Measurements from ENCODE around the gene CAMK2A. TPM values are rescaled to one million over a fixed set of nuclear protein-coding genes. Genes with fewer than 3 reads are reported as not detected.

The CAMK2A gene
- total RNA-seq, 3 donors from 2014 or later (not counting 1 experiment from before 2014, with no cell fraction given), result 0.38 TPM; not detected in 2

GRCh38 chr5:150206779-150207115 is 82.8 kb downstream of the CAMK2A start:
- 87% methylated on average over 6 of the region's 6 CpGs for WGBS (ENCODE audit: insufficient coverage)
- Histone ChIP-seq H3K4me3 (ENCODE audit: low read length) (no peak overlapping the region), H3K36me3 (ENCODE audit: control insufficient read depth, insufficient read depth, low read length) (no peaks in the 10 kb centered on the region), H3K4me1 (ENCODE audit: control insufficient read depth, insufficient read depth, low read length) (peaks cover 21% of the 10 kb centered on the region), H3K27me3 (ENCODE audit: control insufficient read depth, insufficient read depth, low read length) (peaks cover 20% of the 10 kb centered on the region), H3K27ac (ENCODE audit: low read length) (no peak overlapping the region), H3K9me3 (ENCODE audit: control insufficient read depth, insufficient read depth, low read length) (no peaks in the 10 kb centered on the region)
- no peak for ATAC-seq
- Mint-ChIP-seq H3K4me3 (no peak overlapping the region), H3K36me3 (no peaks in the 10 kb centered on the region), H3K27ac (no peak overlapping the region), H3K9me3 (no peaks in the 10 kb centered on the region), H3K27me3 (ENCODE audit: low read depth in 2 of 2) (peaks cover 23 to 26% of the 10 kb centered on the region in 2 donors), H3K4me1 (peaks cover 23 to 25% of the 10 kb centered on the region in 2 donors)
- no peak for DNase-seq
- no peak for TF ChIP-seq CTCF (IDR thresholded peaks at IDR 0.05)
- intact Hi-C loops (cut with micrococcal nuclease), result no loop called here

DNA sequence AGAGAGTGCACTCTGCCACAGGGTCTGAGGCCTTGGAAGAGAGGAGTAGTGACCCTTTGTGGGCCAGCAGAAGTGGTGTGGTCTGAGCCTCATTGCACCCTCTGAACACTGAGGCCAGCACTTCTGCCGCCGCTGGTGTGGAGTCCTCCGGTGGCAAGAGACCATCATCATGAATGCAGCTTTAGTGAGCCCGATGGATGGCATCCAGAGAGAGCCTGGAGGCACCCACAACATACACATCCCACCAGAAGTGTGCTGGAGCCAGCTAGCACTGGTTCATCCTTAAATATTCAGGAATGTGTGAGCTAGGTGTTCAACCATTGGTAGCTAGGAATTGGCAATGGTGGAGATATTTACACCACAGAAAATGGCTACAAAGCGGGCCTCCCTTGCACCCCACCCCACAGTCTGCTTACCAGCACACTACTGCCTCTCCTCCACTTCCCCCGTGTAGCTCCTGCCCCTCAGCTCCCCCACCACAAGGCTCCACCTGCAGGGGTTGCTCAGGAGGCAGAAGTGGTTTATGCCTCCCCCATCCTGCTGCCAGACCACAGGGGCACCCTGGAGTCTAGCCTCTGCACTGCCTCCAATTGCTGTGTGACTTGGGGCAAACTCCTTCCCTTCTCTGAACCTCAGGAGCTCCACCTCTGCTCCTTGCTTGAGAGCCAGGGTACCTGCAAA is 83.3 kb downstream of the CAMK2A start:
- WGBS (ENCODE audit: insufficient coverage), result 75% methylated on average over 6 of the region's 6 CpGs
- no peak for TF ChIP-seq CTCF (IDR thresholded peaks at IDR 0.05)
- Histone ChIP-seq H3K4me1 (ENCODE audit: control insufficient read depth, insufficient read depth, low read length) (peaks cover 21% of the 10 kb centered on the region), H3K27ac (ENCODE audit: low read length) (no peak overlapping the region), H3K4me3 (ENCODE audit: low read length) (no peak overlapping the region), H3K36me3 (ENCODE audit: control insufficient read depth, insufficient read depth, low read length) (no peaks in the 10 kb centered on the region), H3K27me3 (ENCODE audit: control insufficient read depth, insufficient read depth, low read length) (peaks cover 20% of the 10 kb centered on the region), H3K9me3 (ENCODE audit: control insufficient read depth, insufficient read depth, low read length) (no peaks in the 10 kb centered on the region)
- ATAC-seq (no peak), DNase-seq (no peak)
- Mint-ChIP-seq H3K9me3 (no peaks in the 10 kb centered on the region), H3K4me3 (no peak overlapping the region), H3K36me3 (no peaks in the 10 kb centered on the region), H3K27me3 (ENCODE audit: low read depth in 2 of 2) (peaks cover 23 to 25% of the 10 kb centered on the region in 2 donors), H3K4me1 (peaks cover 23 to 25% of the 10 kb centered on the region in 2 donors), H3K27ac (no peak overlapping the region)
- intact Hi-C loops (cut with micrococcal nuclease), result no loop called here

DNA sequence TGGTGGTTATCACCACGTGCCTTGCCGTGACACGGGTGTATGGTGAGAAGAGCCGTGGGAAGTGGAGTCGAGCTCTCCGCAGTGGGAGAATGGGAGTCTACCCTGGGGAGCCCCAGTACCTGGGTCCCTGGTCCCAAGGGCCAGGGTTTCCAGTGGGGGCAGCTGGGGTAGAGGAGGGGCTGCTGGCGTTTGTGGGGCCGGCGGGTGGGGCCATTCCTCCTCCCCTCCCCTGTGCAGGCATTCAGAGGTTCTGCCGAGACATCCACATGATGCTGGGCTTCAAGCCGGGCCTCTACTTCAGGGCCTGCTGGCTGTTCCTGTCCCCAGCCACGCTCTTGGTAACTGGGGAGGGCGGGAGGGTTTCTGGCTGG is 85.0 kb downstream of the CAMK2A start:
- no peak for TF ChIP-seq CTCF (IDR thresholded peaks at IDR 0.05)
- 95% methylated on average over 13 of the region's 13 CpGs for WGBS (ENCODE audit: insufficient coverage)
- Mint-ChIP-seq H3K27me3 (ENCODE audit: low read depth in 2 of 2) (peaks cover 19 to 35% of the 10 kb centered on the region in 2 donors), H3K27ac (no peak overlapping the region), H3K9me3 (no peaks in the 10 kb centered on the region), H3K36me3 (no peaks in the 10 kb centered on the region), H3K4me1 (peaks cover 18 to 20% of the 10 kb centered on the region in 2 donors), H3K4me3 (no peak overlapping the region)
- DNase-seq (no peak), ATAC-seq (no peak)
- H3K4me1 ChIP-seq (ENCODE audit: control insufficient read depth, insufficient read depth, low read length), result peaks cover 15% of the 10 kb centered on the region
- H3K36me3 ChIP-seq (ENCODE audit: control insufficient read depth, insufficient read depth, low read length), result no peaks in the 10 kb centered on the region
- no peak overlapping the region for H3K27ac ChIP-seq (ENCODE audit: low read length)
- peaks cover 13% of the 10 kb centered on the region for H3K27me3 ChIP-seq (ENCODE audit: control insufficient read depth, insufficient read depth, low read length)
- H3K4me3 ChIP-seq (ENCODE audit: low read length), result no peak overlapping the region
- no peaks in the 10 kb centered on the region for H3K9me3 ChIP-seq (ENCODE audit: control insufficient read depth, insufficient read depth, low read length)
- intact Hi-C loops (cut with micrococcal nuclease), result no loop called here
